ENCODE data around the gene TTLL3.

DNA sequence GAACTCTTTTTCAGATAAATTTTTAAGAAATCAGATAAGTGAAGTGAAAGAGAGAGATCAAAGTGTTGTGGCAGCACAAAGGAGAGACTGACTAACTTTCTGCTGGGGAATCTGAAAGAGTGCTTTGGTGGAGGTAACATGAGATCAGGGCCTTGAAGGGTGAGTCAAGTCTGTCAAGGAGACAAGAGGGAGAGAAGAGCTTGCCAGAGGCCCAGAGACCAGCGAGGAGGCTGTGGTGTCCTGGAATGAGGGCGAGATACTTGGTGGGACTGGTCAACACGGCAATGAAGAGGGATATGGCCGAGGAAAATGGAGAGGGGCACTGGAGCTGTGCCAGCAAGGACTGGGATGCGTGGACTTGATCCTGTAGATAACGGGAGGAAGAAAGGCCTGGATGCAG, 22.3 kb upstream of the TTLL3 start:
- TF ChIP-seq POLR2A (IDR thresholded peaks at IDR 0.05; ENCODE audit: low read depth, low read length) = no peak
- TF ChIP-seq, protein P1, sequence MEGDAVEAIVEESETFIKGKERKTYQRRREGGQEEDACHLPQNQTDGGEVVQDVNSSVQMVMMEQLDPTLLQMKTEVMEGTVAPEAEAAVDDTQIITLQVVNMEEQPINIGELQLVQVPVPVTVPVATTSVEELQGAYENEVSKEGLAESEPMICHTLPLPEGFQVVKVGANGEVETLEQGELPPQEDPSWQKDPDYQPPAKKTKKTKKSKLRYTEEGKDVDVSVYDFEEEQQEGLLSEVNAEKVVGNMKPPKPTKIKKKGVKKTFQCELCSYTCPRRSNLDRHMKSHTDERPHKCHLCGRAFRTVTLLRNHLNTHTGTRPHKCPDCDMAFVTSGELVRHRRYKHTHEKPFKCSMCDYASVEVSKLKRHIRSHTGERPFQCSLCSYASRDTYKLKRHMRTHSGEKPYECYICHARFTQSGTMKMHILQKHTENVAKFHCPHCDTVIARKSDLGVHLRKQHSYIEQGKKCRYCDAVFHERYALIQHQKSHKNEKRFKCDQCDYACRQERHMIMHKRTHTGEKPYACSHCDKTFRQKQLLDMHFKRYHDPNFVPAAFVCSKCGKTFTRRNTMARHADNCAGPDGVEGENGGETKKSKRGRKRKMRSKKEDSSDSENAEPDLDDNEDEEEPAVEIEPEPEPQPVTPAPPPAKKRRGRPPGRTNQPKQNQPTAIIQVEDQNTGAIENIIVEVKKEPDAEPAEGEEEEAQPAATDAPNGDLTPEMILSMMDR (conservative IDR thresholded peaks at IDR 0.05; ENCODE audit: low read depth, low read length) = no peak
- TF ChIP-seq RAD21 (IDR thresholded peaks at IDR 0.05; ENCODE audit: low read length) = no peak
